GM12872 (cell line): ENCODE measurements around the gene CAMK1G.

Source experiments
- TF ChIP-seq, protein P1 (sequence below): IDR thresholded peaks from 3 replicates; pipeline ENCODE4 v1.5.1; 2011; ENCODE audit warnings: low read depth, mild to moderate bottlenecking, low read length, moderate library complexity; ENCODE audit not compliant: insufficient read depth

Gene CAMK1G

DNA sequence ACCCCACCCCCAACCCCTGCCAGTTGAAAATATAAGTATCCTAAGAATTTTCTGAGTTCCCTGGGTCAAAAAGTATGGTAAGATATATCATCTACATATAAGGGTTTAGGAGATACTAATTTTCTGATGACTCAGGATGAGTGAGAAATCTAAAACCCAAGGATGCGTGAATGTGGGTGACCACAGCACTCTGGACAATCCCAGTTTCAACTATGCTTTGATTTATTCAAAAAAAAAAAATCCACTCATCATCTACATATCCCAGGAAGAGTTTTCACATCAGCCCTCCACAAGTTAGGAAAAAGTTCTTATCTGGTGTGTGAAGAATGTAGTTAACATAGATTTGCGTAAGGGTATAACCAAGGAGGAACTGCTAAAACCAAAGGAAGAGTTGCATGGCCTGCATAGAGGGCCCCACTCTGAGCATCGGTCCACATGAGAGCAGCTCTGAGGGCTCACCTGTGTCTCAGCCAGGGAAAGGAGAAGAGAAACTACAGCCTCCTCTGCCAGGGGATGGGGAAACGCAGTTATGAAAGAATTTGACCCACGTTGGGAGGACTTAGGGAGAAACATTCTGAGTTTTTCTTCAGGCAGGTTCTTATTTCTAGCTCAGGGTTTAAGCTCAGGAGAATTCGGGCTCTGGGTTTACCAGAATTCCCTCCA lies 50.0 kb downstream of the CAMK1G start:
- TF ChIP-seq, protein P1, sequence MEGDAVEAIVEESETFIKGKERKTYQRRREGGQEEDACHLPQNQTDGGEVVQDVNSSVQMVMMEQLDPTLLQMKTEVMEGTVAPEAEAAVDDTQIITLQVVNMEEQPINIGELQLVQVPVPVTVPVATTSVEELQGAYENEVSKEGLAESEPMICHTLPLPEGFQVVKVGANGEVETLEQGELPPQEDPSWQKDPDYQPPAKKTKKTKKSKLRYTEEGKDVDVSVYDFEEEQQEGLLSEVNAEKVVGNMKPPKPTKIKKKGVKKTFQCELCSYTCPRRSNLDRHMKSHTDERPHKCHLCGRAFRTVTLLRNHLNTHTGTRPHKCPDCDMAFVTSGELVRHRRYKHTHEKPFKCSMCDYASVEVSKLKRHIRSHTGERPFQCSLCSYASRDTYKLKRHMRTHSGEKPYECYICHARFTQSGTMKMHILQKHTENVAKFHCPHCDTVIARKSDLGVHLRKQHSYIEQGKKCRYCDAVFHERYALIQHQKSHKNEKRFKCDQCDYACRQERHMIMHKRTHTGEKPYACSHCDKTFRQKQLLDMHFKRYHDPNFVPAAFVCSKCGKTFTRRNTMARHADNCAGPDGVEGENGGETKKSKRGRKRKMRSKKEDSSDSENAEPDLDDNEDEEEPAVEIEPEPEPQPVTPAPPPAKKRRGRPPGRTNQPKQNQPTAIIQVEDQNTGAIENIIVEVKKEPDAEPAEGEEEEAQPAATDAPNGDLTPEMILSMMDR, result no peak

DNA sequence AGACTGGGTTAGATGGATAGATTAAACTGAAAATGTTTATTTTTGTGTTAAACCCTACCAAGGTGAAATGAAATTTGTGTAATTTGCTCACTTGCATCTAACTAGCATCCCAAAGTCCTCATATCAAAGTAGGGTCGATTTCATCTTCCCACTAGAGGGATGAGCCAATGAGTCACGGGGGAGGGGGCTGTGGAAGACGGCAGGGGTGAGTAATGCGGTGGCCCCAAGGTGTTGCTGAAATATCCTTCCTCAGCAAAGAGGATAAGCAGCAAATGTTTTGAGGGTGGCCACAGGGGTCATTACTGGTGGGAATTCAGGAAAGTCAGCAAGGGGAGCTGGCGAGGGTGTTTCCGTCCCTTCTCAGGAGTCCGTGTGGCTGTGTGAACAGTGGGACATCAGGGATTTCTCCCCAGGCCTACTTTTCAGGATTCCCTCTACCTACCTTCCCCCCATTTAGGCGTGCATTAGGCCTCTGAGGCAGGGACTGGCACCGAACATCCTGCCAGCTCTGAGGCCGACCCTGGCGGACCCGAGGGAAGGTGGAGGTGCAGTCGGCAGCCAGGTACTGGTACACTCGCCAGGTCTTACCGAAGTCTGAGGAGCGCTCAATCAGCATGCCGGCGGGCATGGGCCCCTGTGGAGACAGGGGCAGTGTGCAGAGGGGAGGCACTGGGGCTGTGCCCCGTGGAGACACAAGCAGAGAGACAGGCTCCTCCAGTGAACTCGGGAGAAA lies 50.7 kb downstream of the CAMK1G start:
- TF ChIP-seq, protein P1, result no peak

DNA sequence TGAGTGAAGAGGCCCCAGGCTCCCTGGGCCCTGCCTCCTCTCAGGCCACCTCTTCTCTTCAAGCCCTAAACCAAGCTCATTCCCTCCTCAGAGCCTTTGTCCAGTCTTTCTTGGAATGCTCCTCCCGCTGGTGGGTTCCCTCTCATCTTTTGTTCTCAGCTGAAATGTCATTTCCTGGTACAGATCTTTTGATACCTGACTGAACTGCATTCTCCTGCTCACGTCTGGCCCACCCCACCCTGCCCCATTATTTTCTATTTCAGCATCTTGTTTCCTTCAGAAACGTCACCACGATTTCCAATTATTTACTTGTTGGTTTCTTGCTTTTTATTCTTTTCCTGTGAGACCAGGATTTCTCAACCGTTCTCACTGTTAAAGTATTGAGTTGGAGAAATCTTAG lies 52.3 kb downstream of the CAMK1G start:
- TF ChIP-seq, protein P1, result no peak

DNA sequence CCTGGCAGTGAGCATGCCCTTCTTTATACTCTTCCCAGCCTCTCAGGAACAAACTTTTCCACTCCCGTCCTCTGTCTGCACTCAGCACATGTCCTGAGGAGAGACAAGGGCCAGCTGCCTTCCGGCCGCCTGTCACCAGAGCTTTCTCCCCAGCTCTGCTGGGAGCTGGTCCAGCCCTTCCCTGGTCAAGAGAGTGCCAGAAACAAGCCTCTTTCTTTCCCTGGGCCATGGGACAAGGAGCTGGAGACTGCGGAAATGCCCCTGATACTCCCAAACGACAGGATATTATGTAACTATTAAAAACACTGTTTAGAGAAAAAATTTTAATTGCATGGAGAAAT lies 58.3 kb downstream of the CAMK1G start:
- TF ChIP-seq, protein P1, result no peak

DNA sequence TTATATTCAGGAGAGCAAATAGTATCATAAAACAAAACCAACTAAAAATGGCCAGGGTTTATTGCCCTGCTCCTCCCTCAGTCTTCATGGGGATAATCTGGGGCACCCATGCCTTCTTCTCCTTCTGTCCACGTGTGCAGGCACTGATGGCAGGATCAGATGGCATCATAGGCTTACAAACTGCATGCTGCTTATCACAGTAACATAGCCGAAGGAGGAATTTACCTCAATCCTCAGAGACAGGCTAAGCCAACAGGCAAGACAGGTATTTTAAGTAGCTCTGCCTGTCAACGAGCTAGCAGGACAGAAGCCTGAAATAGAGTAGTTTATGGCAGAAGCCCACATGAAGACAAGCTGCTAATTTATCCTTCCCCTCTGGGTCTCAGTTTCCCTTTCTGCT lies 59.3 kb downstream of the CAMK1G start:
- TF ChIP-seq, protein P1, result no peak

DNA sequence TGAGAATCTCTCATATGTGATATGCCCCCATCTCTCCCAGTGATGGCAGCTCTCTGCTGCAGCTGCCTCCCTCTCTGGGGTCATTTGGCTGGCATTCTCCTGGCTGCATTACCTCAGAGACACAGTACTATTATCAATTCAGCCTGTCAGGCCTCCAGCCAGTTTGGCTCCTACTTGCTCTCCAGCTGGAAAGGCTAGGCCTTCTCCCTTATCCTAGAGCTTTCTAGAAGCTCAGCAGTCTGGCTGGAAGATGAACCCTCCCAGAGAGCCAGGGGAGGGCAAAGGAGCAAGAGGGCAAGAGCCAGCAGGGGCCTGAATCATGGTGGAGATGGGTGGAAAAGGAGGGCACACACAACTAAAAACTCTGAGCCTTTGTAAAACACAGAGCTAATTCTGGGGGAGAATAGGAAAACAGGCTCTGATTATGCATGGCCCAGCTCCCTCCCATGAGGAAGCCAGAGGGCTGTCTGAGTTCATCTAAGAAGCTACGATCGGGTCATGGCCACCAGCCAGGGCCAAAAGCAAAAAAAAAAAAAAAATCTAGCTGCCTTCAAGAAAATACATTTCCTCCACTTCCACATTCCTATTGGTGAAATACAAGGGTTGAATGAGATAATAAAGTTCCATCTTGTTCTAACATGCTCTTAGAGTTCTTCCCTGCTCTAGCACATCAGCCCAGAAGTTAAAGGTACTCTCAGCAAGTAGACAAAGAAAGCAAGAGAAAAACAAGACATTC lies 59.9 kb downstream of the CAMK1G start:
- TF ChIP-seq, protein P1, result no peak
